Skeletal muscle satellite cell (primary cell): ENCODE data around the gene HOMER3. TPM values are rescaled to one million over a fixed set of nuclear protein-coding genes. Genes with fewer than 3 reads are reported as not detected.
A peak's percentile ranks its signal among the peaks of the same experiment; 100 is the strongest.

ENCODE experiments used
- H3K27me3 ChIP-seq: 2 replicates; pipeline ENCODE4 v1.7.0; 2013; ENCODE audit warnings: low read length; ENCODE audit not compliant: control insufficient read depth, insufficient read depth
- H3K36me3 ChIP-seq: 2 replicates; pipeline ENCODE4 v1.7.0; 2013; ENCODE audit warnings: mild to moderate bottlenecking, control low read depth, low read length; ENCODE audit not compliant: insufficient read depth
- H3K4me1 ChIP-seq: 2 replicates; pipeline ENCODE4 v1.7.0; 2013; ENCODE audit warnings: low read length; ENCODE audit not compliant: control insufficient read depth, insufficient read depth
- H3K4me2 ChIP-seq: 2 replicates; pipeline ENCODE4 v1.7.0; 2013; ENCODE audit warnings: mild to moderate bottlenecking, low read length
- H3K4me3 ChIP-seq: 2 replicates; pipeline ENCODE4 v1.7.0; 2013; ENCODE audit warnings: low read length
- H3K9ac ChIP-seq: 2 replicates; pipeline ENCODE4 v1.7.0; 2013; ENCODE audit warnings: mild to moderate bottlenecking, low read depth, low read length, moderate library complexity
- H3K9me3 ChIP-seq: replicated peaks from 2 replicates; pipeline ENCODE4 v1.7.0; 2013; ENCODE audit warnings: mild to moderate bottlenecking, control low read depth, low read length
- total RNA-seq: library from RNA; depleted of rRNA; stranded (reverse); fragments of >200 nt; gene quantifications from 2 replicates; pipeline ENCODE4 v1.2.3, GENCODE V29; 2012; rRNA removed

The HOMER3 gene
- total RNA-seq, result 57.2 and 66.4 TPM in 2 replicates

- peaks cover 15% of the 10 kb centered on the region for H3K36me3 ChIP-seq
- H3K4me3 ChIP-seq, result peak within 1 kb of the TSS; percentile 97
- H3K9me3 ChIP-seq, result no peaks in the 10 kb centered on the region
- peaks cover 12% of the 10 kb centered on the region for H3K4me1 ChIP-seq
- peak within 1 kb of the TSS; percentile 94 for H3K4me2 ChIP-seq
- H3K27me3 ChIP-seq, result no peaks in the 10 kb centered on the region
- H3K9ac ChIP-seq, result peak within 1 kb of the TSS; percentile 93
These were observed at the start of gene HOMER3 for GRCh38 chr19:18940769-18941627. Gene HOMER3 (minus strand): TSS chr19:18941217. CDS start chr19:18938982, 2,235 bp downstream.

GRCh38 chr19:18990128-18990708 lies 49.2 kb upstream of the HOMER3 start:
- H3K9me3 ChIP-seq, result no peaks in the 10 kb centered on the region
- H3K36me3 ChIP-seq, result peaks cover 44% of the 10 kb centered on the region
- peaks cover 5% of the 10 kb centered on the region for H3K27me3 ChIP-seq
- H3K4me2 ChIP-seq, result no peak overlapping the region
- no peak overlapping the region for H3K9ac ChIP-seq
- H3K4me1 ChIP-seq, result no peaks in the 10 kb centered on the region
- no peak overlapping the region for H3K4me3 ChIP-seq

GRCh38 chr19:18989316-18989715 lies 48.3 kb upstream of the HOMER3 start:
- Histone ChIP-seq H3K9ac (no peak overlapping the region), H3K27me3 (peaks cover 14% of the 10 kb centered on the region), H3K4me3 (no peak overlapping the region), H3K9me3 (no peaks in the 10 kb centered on the region), H3K4me2 (no peak overlapping the region), H3K4me1 (no peaks in the 10 kb centered on the region), H3K36me3 (peaks cover 35% of the 10 kb centered on the region)

- Histone ChIP-seq H3K4me3 (no peak overlapping the region), H3K36me3 (peaks cover 16% of the 10 kb centered on the region), H3K9ac (no peak overlapping the region), H3K4me2 (no peak overlapping the region), H3K9me3 (no peaks in the 10 kb centered on the region), H3K27me3 (peaks cover 29% of the 10 kb centered on the region), H3K4me1 (no peaks in the 10 kb centered on the region)
These were observed 46.4 kb upstream of the HOMER3 start for GRCh38 chr19:18987456-18987855.

- Histone ChIP-seq H3K9me3 (no peaks in the 10 kb centered on the region), H3K27me3 (peaks cover 31% of the 10 kb centered on the region), H3K9ac (no peak overlapping the region), H3K4me2 (no peak overlapping the region), H3K36me3 (peaks cover under 1% of the 10 kb centered on the region), H3K4me1 (no peaks in the 10 kb centered on the region), H3K4me3 (no peak overlapping the region)
These were observed 44.2 kb upstream of the HOMER3 start for GRCh38 chr19:18985257-18985656.

- Histone ChIP-seq H3K36me3 (no peaks in the 10 kb centered on the region), H3K27me3 (peaks cover 31% of the 10 kb centered on the region), H3K4me2 (no peak overlapping the region), H3K9ac (no peak overlapping the region), H3K4me3 (no peak overlapping the region), H3K4me1 (no peaks in the 10 kb centered on the region), H3K9me3 (no peaks in the 10 kb centered on the region)
These were observed 43.2 kb upstream of the HOMER3 start for GRCh38 chr19:18984251-18984650.

GRCh38 chr19:18982669-18983068 lies 41.7 kb upstream of the HOMER3 start:
- Histone ChIP-seq H3K4me1 (no peaks in the 10 kb centered on the region), H3K4me3 (no peak overlapping the region), H3K4me2 (no peak overlapping the region), H3K9ac (no peak overlapping the region), H3K9me3 (no peaks in the 10 kb centered on the region), H3K27me3 (peaks cover 35% of the 10 kb centered on the region), H3K36me3 (no peaks in the 10 kb centered on the region)

- no peaks in the 10 kb centered on the region for H3K36me3 ChIP-seq
These were observed 39.5 kb upstream of the HOMER3 start for GRCh38 chr19:18980432-18981020.

GRCh38 chr19:18978616-18979015 lies 37.6 kb upstream of the HOMER3 start:
- Histone ChIP-seq H3K27me3 (peaks cover 16% of the 10 kb centered on the region), H3K36me3 (no peaks in the 10 kb centered on the region), H3K9me3 (no peaks in the 10 kb centered on the region), H3K4me2 (no peak overlapping the region), H3K9ac (no peak overlapping the region), H3K4me1 (no peaks in the 10 kb centered on the region), H3K4me3 (no peak overlapping the region)

More at GRCh38 chr19:18980432-18981020, 39.5 kb upstream of the HOMER3 start:
- no peaks in the 10 kb centered on the region for H3K4me1 ChIP-seq
- H3K4me3 ChIP-seq, result no peak overlapping the region
- H3K4me2 ChIP-seq, result no peak overlapping the region
- no peak overlapping the region for H3K9ac ChIP-seq
- H3K9me3 ChIP-seq, result no peaks in the 10 kb centered on the region
- H3K27me3 ChIP-seq, result peaks cover 33% of the 10 kb centered on the region

- Histone ChIP-seq H3K36me3 (no peaks in the 10 kb centered on the region), H3K9me3 (no peaks in the 10 kb centered on the region), H3K27me3 (peaks cover 4% of the 10 kb centered on the region), H3K4me3 (no peak overlapping the region), H3K4me2 (no peak overlapping the region), H3K4me1 (peaks cover 9% of the 10 kb centered on the region), H3K9ac (no peak overlapping the region)
These were observed 34.9 kb upstream of the HOMER3 start for GRCh38 chr19:18975869-18976268.

- H3K27me3 ChIP-seq, result peaks cover 4% of the 10 kb centered on the region
- no peaks in the 10 kb centered on the region for H3K9me3 ChIP-seq
- H3K4me2 ChIP-seq, result no peak overlapping the region
- H3K4me1 ChIP-seq, result peaks cover 16% of the 10 kb centered on the region
- H3K36me3 ChIP-seq, result no peaks in the 10 kb centered on the region
- H3K9ac ChIP-seq, result no peak overlapping the region
- H3K4me3 ChIP-seq, result no peak overlapping the region
These were observed 34.0 kb upstream of the HOMER3 start for GRCh38 chr19:18975011-18975410.
